CD14-positive monocyte (primary cell): ENCODE data around the gene CCDC97. TPM values are rescaled to one million over a fixed set of nuclear protein-coding genes. Genes with fewer than 3 reads are reported as not detected.

Source experiments
- DNase-seq, 3 donors: peaks; one replicate each; pipeline ENCODE4 v3.0.0-alpha.2; 2011 to 2022
- H2AFZ ChIP-seq: 2 replicates; pipeline ENCODE4 v1.6.0; 2012; ENCODE audit warnings: mild to moderate bottlenecking, low read depth, low read length, inconsistent platforms; ENCODE audit not compliant: insufficient read depth, poor library complexity, severe bottlenecking
- H3K27ac ChIP-seq, 2 donors: 1 replicate in 1 of 2; 2 replicates in 1 of 2; pipeline ENCODE4 v1.5.1; 2012 to 2013; ENCODE audit warnings: low read length in 2 of 2, control low read depth in 1 of 2, inconsistent platforms in 1 of 2, low read depth in 1 of 2, mild to moderate bottlenecking in 1 of 2
- H3K27me3 ChIP-seq, 2 donors: one replicate each; pipeline versions ENCODE4 v1.6.0 to v1.6.1; 2011 to 2013; ENCODE audit warnings: low read length in 2 of 2; ENCODE audit not compliant: control insufficient read depth in 2 of 2, insufficient read depth in 2 of 2
- H3K36me3 ChIP-seq, 2 donors: replicated peaks in 1 of 2; 1 replicate in 1 of 2; 2 replicates in 1 of 2; pipeline versions ENCODE4 v1.5.1 to v1.6.1; 2012 to 2013; ENCODE audit warnings: low read length in 2 of 2, control low read depth in 1 of 2, inconsistent platforms in 1 of 2, mild to moderate bottlenecking in 1 of 2; ENCODE audit not compliant: insufficient read depth in 2 of 2, control insufficient read depth in 1 of 2
- H3K4me1 ChIP-seq, 2 donors: 1 replicate in 1 of 2; 2 replicates in 1 of 2; pipeline versions ENCODE4 v1.5.1 to v1.6.1; 2012 to 2013; ENCODE audit warnings: low read length in 2 of 2, control low read depth in 1 of 2, inconsistent platforms in 1 of 2, mild to moderate bottlenecking in 1 of 2, moderate library complexity in 1 of 2; ENCODE audit not compliant: insufficient read depth in 2 of 2, control insufficient read depth in 1 of 2
- H3K4me2 ChIP-seq: replicated peaks from 2 replicates; pipeline ENCODE3; 2012; ENCODE audit warnings: low read length, moderate library complexity, mild to moderate bottlenecking; ENCODE audit not compliant: poor library complexity, severe bottlenecking; ENCODE audit errors: extremely low read depth
- H3K4me3 ChIP-seq, 3 experiments: fragments of 200-600 bp in 1 of 3; sonication (generic) in 1 of 3; replicated peaks in 1 of 3; 1 replicate in 2 of 3; 2 replicates in 1 of 3; pipeline ENCODE4 v1.5.1; 2011 to 2013; ENCODE audit warnings: low read length in 3 of 3, mild to moderate bottlenecking in 3 of 3, control low read depth in 2 of 3, low read depth in 2 of 3, inconsistent platforms in 1 of 3, moderate library complexity in 1 of 3
- H3K79me2 ChIP-seq: 2 replicates; pipeline ENCODE4 v1.6.0; 2012; ENCODE audit warnings: mild to moderate bottlenecking, control low read depth, inconsistent platforms, low read length, moderate library complexity; ENCODE audit not compliant: insufficient read depth
- H3K9ac ChIP-seq: 2 replicates; pipeline ENCODE4 v1.6.0; 2017; ENCODE audit warnings: low read length, mild to moderate bottlenecking; ENCODE audit not compliant: insufficient read depth, poor library complexity, severe bottlenecking
- H3K9me3 ChIP-seq, 2 donors: replicated peaks in 1 of 2; 1 replicate in 1 of 2; 2 replicates in 1 of 2; pipeline versions ENCODE4 v1.5.1 to v1.6.1; 2012 to 2013; ENCODE audit warnings: low read length in 2 of 2, control low read depth in 1 of 2; ENCODE audit not compliant: control insufficient read depth in 1 of 2, insufficient read depth in 1 of 2
- H4K20me1 ChIP-seq: 2 replicates; pipeline ENCODE4 v1.6.0; 2012; ENCODE audit warnings: mild to moderate bottlenecking, low read length, control low read depth, moderate library complexity; ENCODE audit not compliant: insufficient read depth
- H3K27ac Mint-ChIP-seq, 7 donors: one replicate each; pipeline ENCODE4 v1.8.0; 2020; ENCODE audit warnings: mild to moderate bottlenecking in 7 of 7, mixed read lengths in 7 of 7, moderate library complexity in 6 of 7, inconsistent platforms in 2 of 7
- H3K27me3 Mint-ChIP-seq, 3 donors: one replicate each; pipeline ENCODE4 v1.8.0; 2021 to 2022; ENCODE audit warnings: low read depth in 3 of 3, mild to moderate bottlenecking in 3 of 3, mixed read lengths in 3 of 3, moderate library complexity in 3 of 3, inconsistent platforms in 1 of 3
- H3K36me3 Mint-ChIP-seq, 2 donors: one replicate each; pipeline ENCODE4 v1.8.0; 2020; ENCODE audit warnings: mixed read lengths in 2 of 2, inconsistent platforms in 1 of 2, mild to moderate bottlenecking in 1 of 2
- H3K4me1 Mint-ChIP-seq: one replicate; pipeline ENCODE4 v1.8.0; 2020; ENCODE audit warnings: mild to moderate bottlenecking, mixed read lengths
- H3K4me3 Mint-ChIP-seq, 2 donors: one replicate each; pipeline ENCODE4 v1.8.0; 2020; ENCODE audit warnings: mild to moderate bottlenecking in 2 of 2, mixed read lengths in 2 of 2, moderate library complexity in 1 of 2
- H3K9me3 Mint-ChIP-seq, 7 donors: one replicate each; pipeline ENCODE4 v1.8.0; 2020 to 2022; ENCODE audit warnings: mixed read lengths in 7 of 7, mild to moderate bottlenecking in 6 of 7, moderate library complexity in 6 of 7, inconsistent platforms in 2 of 7
- CTCF ChIP-seq: fragments of 200-600 bp; IDR thresholded peaks from one replicate; pipeline ENCODE4 v1.8.0; 2022; ENCODE audit warnings: antibody characterized with exemption, mild to moderate bottlenecking
- WGBS: methylation state at CpG from one replicate; pipeline ENCODE4 v1.1.5; 2013; ENCODE audit warnings: missing lambda C conversion rate; ENCODE audit not compliant: insufficient coverage; 5-methylcytosine and 5-hydroxymethylcytosine counted together
- intact Hi-C, 2 donors: fragments of 100-400 bp; cut with micrococcal nuclease; formaldehyde crosslinking; loops; one replicate each; pipeline versions ENCODE4 v1.15.0 to v1.15.1; 2023
- polyA plus RNA-seq, 3 donors: library from polyadenylated mRNA; depleted of rRNA in 1 of 3; unstranded in 2 of 3; stranded (reverse) in 1 of 3; fragments of 300-500 nt in 2 of 3; fragments of >200 nt in 1 of 3; fragmentation: Illumina TruSeq in 2 of 3; gene quantifications; 1 replicate in 2 of 3; 2 replicates in 1 of 3; pipeline ENCODE4 v1.2.3, GENCODE V29; 2012 to 2021

The CCDC97 gene
- polyA plus RNA-seq, 3 donors: 6.1 to 13.0 (median 8.8) TPM

- Mint-ChIP-seq H3K4me1 (peaks cover 74% of the 10 kb centered on the region), H3K9me3 (no peaks in the 10 kb centered on the region), H3K36me3 (peaks cover 45 to 72% of the 10 kb centered on the region in 2 donors), H3K27ac (peak overlapping the region in 6 of 7 donors; percentile 27 to 72 (median 53)), H3K27me3 (peaks cover 0 to 4% (median 0%) of the 10 kb centered on the region in 3 donors), H3K4me3 (no peak overlapping the region)
- no peak overlapping the region for H3K4me2 ChIP-seq
- H3K27ac ChIP-seq: peak overlapping the region; percentile 29 to 68
- no peaks in the 10 kb centered on the region for H3K27me3 ChIP-seq
- DNase-seq: no peak
- 100% methylated on average over 16 of the region's 16 CpGs for WGBS
- no peak overlapping the region for H3K4me3 ChIP-seq
- peaks cover 41% of the 10 kb centered on the region for H4K20me1 ChIP-seq
- H3K9me3 ChIP-seq: no peaks in the 10 kb centered on the region
- peaks cover 64% of the 10 kb centered on the region for H3K79me2 ChIP-seq
- TF ChIP-seq CTCF: no peak
- peaks cover 37 to 60% of the 10 kb centered on the region in 2 donors for H3K36me3 ChIP-seq
- H3K9ac ChIP-seq: no peak overlapping the region
- no peak overlapping the region for H2AFZ ChIP-seq
- intact Hi-C loops: no loop called here
- peaks cover 88 to 97% of the 10 kb centered on the region in 2 donors for H3K4me1 ChIP-seq
Measured at GRCh38 chr19:41332000-41332399, 22.0 kb downstream of the CCDC97 start.

- H3K27ac Mint-ChIP-seq: peak overlapping the region in 5 of 7 donors; percentile 3 to 97 (median 51)
- peak overlapping the region in 1 of 2 donors; percentile 68 for H3K27ac ChIP-seq
- peaks cover 0 to 4% (median 0%) of the 10 kb centered on the region in 3 donors for H3K27me3 Mint-ChIP-seq
- H3K79me2 ChIP-seq: peaks cover 64% of the 10 kb centered on the region
- H3K4me1 Mint-ChIP-seq: peaks cover 73% of the 10 kb centered on the region
- 100% methylated on average over 3 of the region's 5 CpGs for WGBS
- no peak overlapping the region for H3K4me3 ChIP-seq
- no peak overlapping the region for H3K4me2 ChIP-seq
- no peak overlapping the region for H3K4me3 Mint-ChIP-seq
- DNase-seq: no peak
- peaks cover 45 to 74% of the 10 kb centered on the region in 2 donors for H3K36me3 Mint-ChIP-seq
- H3K9me3 ChIP-seq: no peaks in the 10 kb centered on the region
- H3K9me3 Mint-ChIP-seq: no peaks in the 10 kb centered on the region
- H3K36me3 ChIP-seq: peaks cover 37 to 65% of the 10 kb centered on the region in 2 donors
- H3K4me1 ChIP-seq: peaks cover 83 to 96% of the 10 kb centered on the region in 2 donors
- no peak for TF ChIP-seq CTCF
- peaks cover 45% of the 10 kb centered on the region for H4K20me1 ChIP-seq
- intact Hi-C loops: no loop called here
- H3K9ac ChIP-seq: no peak overlapping the region
- no peaks in the 10 kb centered on the region for H3K27me3 ChIP-seq
- no peak overlapping the region for H2AFZ ChIP-seq
Measured at GRCh38 chr19:41332468-41332867, 22.5 kb downstream of the CCDC97 start.
